Measurements from ENCODE around the gene AHSP.
"Not testable (repeated sequence)": the region's sequence is repeated elsewhere in the genome, so short reads cannot be mapped to it uniquely, and the experiment has no call there.

AHSP gene

GRCh38 chr16:31527734-31528274, at the start of gene AHSP:
Gene AHSP, plus strand, starts transcription at chr16:31527900. Its CDS starts 240 bp downstream, at chr16:31528140.
- DNase-seq (ENCODE audit: low read depth), result no peak

- DNase-seq (ENCODE audit: low read depth), result no peak
Measured at GRCh38 chr16:31478956-31479355, 48.7 kb upstream of the AHSP start.

GRCh38 chr16:31479751-31480150, 47.9 kb upstream of the AHSP start:
- no peak for DNase-seq (ENCODE audit: low read depth)

- no peak for DNase-seq (ENCODE audit: low read depth)
Measured at GRCh38 chr16:31480851-31481536, 46.7 kb upstream of the AHSP start.

GRCh38 chr16:31483081-31483480, 44.6 kb upstream of the AHSP start, which contains the start of gene SLC5A2:
Gene SLC5A2, plus strand, starts transcription at chr16:31483123. Its CDS starts 14 bp downstream, at chr16:31483137.
- no peak for DNase-seq (ENCODE audit: low read depth)

- DNase-seq (ENCODE audit: low read depth), result not testable (repeated sequence)
Measured at GRCh38 chr16:31484048-31484447, 43.7 kb upstream of the AHSP start.

- no peak for DNase-seq (ENCODE audit: low read depth)
Measured at GRCh38 chr16:31484491-31485171, 43.1 kb upstream of the AHSP start.

GRCh38 chr16:31485571-31485970, 42.1 kb upstream of the AHSP start:
- DNase-seq (ENCODE audit: low read depth), result no peak

GRCh38 chr16:31486045-31486444, 41.7 kb upstream of the AHSP start:
- no peak for DNase-seq (ENCODE audit: low read depth)

- DNase-seq (ENCODE audit: low read depth), result no peak
Measured at GRCh38 chr16:31487071-31487719, 40.5 kb upstream of the AHSP start.

GRCh38 chr16:31487720-31488467, 39.8 kb upstream of the AHSP start:
- peak; percentile 51 for DNase-seq (ENCODE audit: low read depth)

GRCh38 chr16:31488468-31489297, 39.0 kb upstream of the AHSP start:
- no peak for DNase-seq (ENCODE audit: low read depth)

GRCh38 chr16:31489298-31489564, 38.5 kb upstream of the AHSP start:
- no peak for DNase-seq (ENCODE audit: low read depth)

- DNase-seq (ENCODE audit: low read depth), result no peak
Measured at GRCh38 chr16:31489616-31490584, 37.8 kb upstream of the AHSP start.

GRCh38 chr16:31491778-31492418, 35.8 kb upstream of the AHSP start:
- DNase-seq (ENCODE audit: low read depth), result no peak

- DNase-seq (ENCODE audit: low read depth), result no peak
Measured at GRCh38 chr16:31493506-31494125, 34.1 kb upstream of the AHSP start.

- no peak for DNase-seq (ENCODE audit: low read depth)
Measured at GRCh38 chr16:31496670-31497069, 31.0 kb upstream of the AHSP start.

GRCh38 chr16:31498493-31498892, 29.2 kb upstream of the AHSP start:
- no peak for DNase-seq (ENCODE audit: low read depth)

GRCh38 chr16:31499928-31500327, 27.8 kb upstream of the AHSP start:
- no peak for DNase-seq (ENCODE audit: low read depth)

Measured in stimulated activated CD8-positive, alpha-beta memory T cell treated with anti-CD3 and anti-CD28 coated beads, Interleukin-12 subunit alpha, Interleukin-12 subunit beta, amount 100 ng/mL, for 1 hour (primary cell).